Uterus (tissue), 4 donors: Measurements from ENCODE around the gene TM7SF2. TPM values are rescaled to one million over a fixed set of nuclear protein-coding genes. Genes with fewer than 3 reads are reported as not detected.
A peak's percentile ranks its signal among the peaks of the same experiment; 100 is the strongest.

Experiments used
- DNase-seq, 2 donors: peaks; one replicate each; pipeline ENCODE4 v3.0.0-alpha.2; 2019 to 2020
- H3K27ac ChIP-seq, 2 donors: fragments of 200-600 bp; sonication (generic); 1 replicate in 1 of 2; 2 replicates in 1 of 2; pipeline ENCODE4 v1.5.1; 2016 to 2018
- H3K27me3 ChIP-seq, 2 donors: fragments of 200-600 bp; sonication (generic); one replicate each; pipeline ENCODE4 v1.5.1; 2018 to 2019; ENCODE audit warnings: control low read depth in 1 of 2
- H3K36me3 ChIP-seq, 2 donors: fragments of 200-600 bp; sonication (generic); one replicate each; pipeline ENCODE4 v1.5.1; 2019; ENCODE audit warnings: control low read depth in 1 of 2
- H3K4me1 ChIP-seq, 2 donors: fragments of 200-600 bp; sonication (generic); one replicate each; pipeline ENCODE4 v1.5.1; 2018 to 2019; ENCODE audit warnings: control low read depth in 1 of 2
- H3K4me3 ChIP-seq, 2 donors: fragments of 200-600 bp; sonication (generic); 1 replicate in 1 of 2; 2 replicates in 1 of 2; pipeline ENCODE4 v1.5.1; 2018 to 2019; ENCODE audit warnings: mild to moderate bottlenecking in 1 of 2
- H3K9me3 ChIP-seq, 2 donors: fragments of 200-600 bp; sonication (generic); one replicate each; pipeline ENCODE4 v1.5.1; 2019; ENCODE audit warnings: control low read depth in 1 of 2
- POLR2A ChIP-seq, 2 donors: fragments of 450-650 bp; IDR thresholded peaks; one replicate each; pipeline ENCODE4 v1.6.1; 2016; ENCODE audit warnings: antibody characterized with exemption in 2 of 2, mild to moderate bottlenecking in 1 of 2, moderate library complexity in 1 of 2
- intact Hi-C: fragments of 100-400 bp; cut with DNase I; formaldehyde crosslinking; loops from one replicate; pipeline ENCODE4 v1.15.1; 2023; ENCODE audit warnings: low total_unique reads
- total RNA-seq, 4 donors: library from RNA; depleted of rRNA in 3 of 4; stranded (reverse); fragments of >200 nt in 3 of 4; gene quantifications; one replicate each; pipeline versions ENCODE4 v1.1.0 to v1.2.4, GENCODE V29; 2014 to 2023
- TF ChIP-seq, protein P1 (sequence below), 4 experiments: fragments of 200-600 bp in 2 of 4; fragments of 450-650 bp in 2 of 4; sonication (generic) in 2 of 4; IDR thresholded peaks; one replicate each; pipeline ENCODE4 v1.5.1; 2016 to 2019; ENCODE audit warnings: antibody characterized with exemption in 4 of 4, mild to moderate bottlenecking in 2 of 4, moderate library complexity in 1 of 4
- donor health status: DM: yes; HTN: yes; CAD: no.

TM7SF2 gene
- 10 to 100 TPM in 1 of 4 donors, 1 to 10 TPM in 2, under 1 TPM in 1; 0.77 to 16.7 (median 5.5) TPM for total RNA-seq

DNA sequence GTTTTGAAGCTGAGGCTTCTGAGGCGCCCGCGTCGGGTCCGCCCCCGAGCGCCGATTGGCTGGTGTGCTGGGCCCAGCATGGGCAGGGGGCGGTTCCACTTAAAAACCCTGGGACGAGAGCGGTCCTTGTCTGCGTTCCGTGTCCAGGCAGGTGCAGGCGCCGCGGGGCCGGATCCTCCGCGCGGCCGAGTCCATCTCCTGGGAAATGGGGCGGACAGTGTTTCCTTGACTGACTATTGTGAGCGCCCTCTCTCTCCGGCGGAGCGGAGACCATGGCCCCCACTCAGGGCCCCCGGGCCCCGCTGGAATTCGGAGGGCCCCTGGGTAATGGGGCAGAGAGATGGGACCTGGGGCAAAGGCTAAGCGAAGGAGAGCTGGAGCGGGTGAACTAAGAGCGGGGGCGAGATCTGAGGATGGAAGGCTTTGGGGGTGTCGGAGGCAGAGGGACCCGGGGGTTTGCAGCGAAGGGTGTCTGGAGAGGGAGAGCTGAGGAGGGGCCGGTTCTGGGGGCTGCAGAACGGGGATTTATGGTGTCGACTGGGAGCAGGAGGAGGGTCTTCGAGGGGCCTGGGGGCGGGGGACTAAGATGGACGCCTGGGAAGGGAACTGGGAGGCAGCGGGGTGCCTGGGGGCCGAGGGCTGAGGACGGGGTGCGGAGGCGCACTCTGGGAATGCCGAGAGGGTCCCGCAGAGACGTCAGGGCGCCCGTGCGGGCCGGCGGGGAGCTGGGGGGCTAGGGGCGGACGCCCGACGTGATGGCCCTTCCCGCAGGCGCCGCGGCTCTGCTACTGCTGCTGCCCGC, at the start of gene TM7SF2:
Gene TM7SF2, plus strand, starts transcription at position 129 of the 802 bp plus-strand sequence. Its CDS starts 144 bp downstream, at position 273.
- intact Hi-C loops, result no loop called here

DNA sequence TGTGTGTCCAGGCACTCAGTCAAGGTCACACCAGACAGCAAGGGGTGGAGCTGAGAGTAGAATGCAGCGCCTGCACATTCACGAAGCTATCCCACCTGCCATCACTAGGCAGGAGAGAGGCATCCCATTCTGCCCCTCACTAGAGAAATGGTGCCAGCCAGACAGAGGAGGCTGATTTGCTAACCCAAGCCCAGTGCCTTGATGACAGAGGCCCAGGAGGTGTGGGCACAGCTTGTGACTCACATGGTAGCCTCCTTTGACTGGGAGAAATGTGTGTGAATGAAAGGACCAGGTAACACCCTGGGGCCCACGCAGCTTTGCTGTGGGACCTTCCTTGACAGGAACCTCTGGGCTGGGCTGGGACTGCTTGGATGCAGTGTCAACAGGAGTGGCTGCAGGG, 48.1 kb upstream of the TM7SF2 start:
- Histone ChIP-seq H3K9me3 (no peaks in the 10 kb centered on the region), H3K4me3 (no peak overlapping the region), H3K27ac (no peak overlapping the region), H3K36me3 (no peaks in the 10 kb centered on the region), H3K27me3 (no peaks in the 10 kb centered on the region), H3K4me1 (no peaks in the 10 kb centered on the region)
- TF ChIP-seq, protein P1, sequence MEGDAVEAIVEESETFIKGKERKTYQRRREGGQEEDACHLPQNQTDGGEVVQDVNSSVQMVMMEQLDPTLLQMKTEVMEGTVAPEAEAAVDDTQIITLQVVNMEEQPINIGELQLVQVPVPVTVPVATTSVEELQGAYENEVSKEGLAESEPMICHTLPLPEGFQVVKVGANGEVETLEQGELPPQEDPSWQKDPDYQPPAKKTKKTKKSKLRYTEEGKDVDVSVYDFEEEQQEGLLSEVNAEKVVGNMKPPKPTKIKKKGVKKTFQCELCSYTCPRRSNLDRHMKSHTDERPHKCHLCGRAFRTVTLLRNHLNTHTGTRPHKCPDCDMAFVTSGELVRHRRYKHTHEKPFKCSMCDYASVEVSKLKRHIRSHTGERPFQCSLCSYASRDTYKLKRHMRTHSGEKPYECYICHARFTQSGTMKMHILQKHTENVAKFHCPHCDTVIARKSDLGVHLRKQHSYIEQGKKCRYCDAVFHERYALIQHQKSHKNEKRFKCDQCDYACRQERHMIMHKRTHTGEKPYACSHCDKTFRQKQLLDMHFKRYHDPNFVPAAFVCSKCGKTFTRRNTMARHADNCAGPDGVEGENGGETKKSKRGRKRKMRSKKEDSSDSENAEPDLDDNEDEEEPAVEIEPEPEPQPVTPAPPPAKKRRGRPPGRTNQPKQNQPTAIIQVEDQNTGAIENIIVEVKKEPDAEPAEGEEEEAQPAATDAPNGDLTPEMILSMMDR (IDR thresholded peaks at IDR 0.05), result no peak
- no peak for TF ChIP-seq POLR2A (IDR thresholded peaks at IDR 0.05)
- intact Hi-C loops, result no loop called here
- no peak for DNase-seq

More for the DNA sequence above, at the start of gene TM7SF2:
- Histone ChIP-seq H3K27me3 (no peaks in the 10 kb centered on the region), H3K4me1 (peaks cover 3 to 26% of the 10 kb centered on the region in 2 donors), H3K36me3 (no peaks in the 10 kb centered on the region), H3K4me3 (peak within 1 kb of the TSS; percentile 22 to 57), H3K9me3 (no peaks in the 10 kb centered on the region), H3K27ac (peak within 1 kb of the TSS; percentile 29 to 68)
- TF ChIP-seq POLR2A (IDR thresholded peaks at IDR 0.05), result peak; percentile 76 to 84
- TF ChIP-seq, protein P1 (IDR thresholded peaks at IDR 0.05), result peak in 1 of 4 experiments; percentile 10
- peak; percentile 93 to 95 for DNase-seq

GRCh38 chr11:65064847-65065240, 46.8 kb upstream of the TM7SF2 start:
- no peak for DNase-seq
- intact Hi-C loops, result no loop called here
- no peaks in the 10 kb centered on the region for H3K9me3 ChIP-seq
- H3K4me1 ChIP-seq, result no peaks in the 10 kb centered on the region
- no peak overlapping the region for H3K4me3 ChIP-seq
- H3K27ac ChIP-seq, result no peak overlapping the region
- H3K27me3 ChIP-seq, result no peaks in the 10 kb centered on the region
- TF ChIP-seq, protein P1 (IDR thresholded peaks at IDR 0.05), result no peak
- TF ChIP-seq POLR2A (IDR thresholded peaks at IDR 0.05), result no peak
- H3K36me3 ChIP-seq, result no peaks in the 10 kb centered on the region

GRCh38 chr11:65065851-65066250, 45.8 kb upstream of the TM7SF2 start:
- no peak overlapping the region for H3K27ac ChIP-seq
- H3K36me3 ChIP-seq, result no peaks in the 10 kb centered on the region
- intact Hi-C loops, result no loop called here
- DNase-seq, result no peak
- no peak for TF ChIP-seq POLR2A (IDR thresholded peaks at IDR 0.05)
- TF ChIP-seq, protein P1 (IDR thresholded peaks at IDR 0.05), result no peak
- H3K27me3 ChIP-seq, result no peaks in the 10 kb centered on the region
- H3K4me3 ChIP-seq, result no peak overlapping the region
- no peaks in the 10 kb centered on the region for H3K4me1 ChIP-seq
- no peaks in the 10 kb centered on the region for H3K9me3 ChIP-seq

- Histone ChIP-seq H3K27me3 (no peaks in the 10 kb centered on the region), H3K4me3 (no peak overlapping the region), H3K27ac (no peak overlapping the region), H3K36me3 (no peaks in the 10 kb centered on the region), H3K4me1 (no peaks in the 10 kb centered on the region), H3K9me3 (no peaks in the 10 kb centered on the region)
- TF ChIP-seq, protein P1 (IDR thresholded peaks at IDR 0.05), result no peak
- TF ChIP-seq POLR2A (IDR thresholded peaks at IDR 0.05), result no peak
- intact Hi-C loops, result no loop called here
- DNase-seq, result no peak
Observed at GRCh38 chr11:65066315-65066714, 45.4 kb upstream of the TM7SF2 start.
